ENCODE results near the gene NOVA1.
A peak's percentile ranks its signal among the peaks of the same experiment; 100 is the strongest.

NOVA1 gene

DNA sequence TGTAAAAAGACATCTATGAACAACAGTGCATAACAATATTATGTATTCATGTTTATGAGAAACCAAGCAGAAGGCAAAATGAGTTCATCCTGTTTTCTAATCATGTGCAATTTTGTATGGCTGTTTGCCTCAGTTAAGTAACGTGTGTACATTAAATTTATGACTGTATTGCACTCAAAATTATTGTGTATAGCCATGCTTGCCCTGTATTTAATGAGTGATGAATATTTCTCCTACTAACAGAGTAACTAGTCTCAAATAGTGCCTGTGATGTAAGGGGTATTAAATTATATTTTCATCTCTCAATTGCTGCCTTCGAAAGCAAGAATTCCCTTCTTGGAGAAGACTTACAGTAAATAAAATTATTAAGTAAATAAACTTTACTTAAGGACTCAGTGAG is 154.2 kb downstream of the NOVA1 start:
- in situ Hi-C loops (cut with HindIII; ENCODE audit: low sequenced_read_pairs) = no loop called here
- no peak overlapping the region for H3K4me3 ChIP-seq (ENCODE audit: low read depth, low read length)
- TF ChIP-seq, protein P1, sequence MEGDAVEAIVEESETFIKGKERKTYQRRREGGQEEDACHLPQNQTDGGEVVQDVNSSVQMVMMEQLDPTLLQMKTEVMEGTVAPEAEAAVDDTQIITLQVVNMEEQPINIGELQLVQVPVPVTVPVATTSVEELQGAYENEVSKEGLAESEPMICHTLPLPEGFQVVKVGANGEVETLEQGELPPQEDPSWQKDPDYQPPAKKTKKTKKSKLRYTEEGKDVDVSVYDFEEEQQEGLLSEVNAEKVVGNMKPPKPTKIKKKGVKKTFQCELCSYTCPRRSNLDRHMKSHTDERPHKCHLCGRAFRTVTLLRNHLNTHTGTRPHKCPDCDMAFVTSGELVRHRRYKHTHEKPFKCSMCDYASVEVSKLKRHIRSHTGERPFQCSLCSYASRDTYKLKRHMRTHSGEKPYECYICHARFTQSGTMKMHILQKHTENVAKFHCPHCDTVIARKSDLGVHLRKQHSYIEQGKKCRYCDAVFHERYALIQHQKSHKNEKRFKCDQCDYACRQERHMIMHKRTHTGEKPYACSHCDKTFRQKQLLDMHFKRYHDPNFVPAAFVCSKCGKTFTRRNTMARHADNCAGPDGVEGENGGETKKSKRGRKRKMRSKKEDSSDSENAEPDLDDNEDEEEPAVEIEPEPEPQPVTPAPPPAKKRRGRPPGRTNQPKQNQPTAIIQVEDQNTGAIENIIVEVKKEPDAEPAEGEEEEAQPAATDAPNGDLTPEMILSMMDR (IDR thresholded peaks at IDR 0.05; ENCODE audit: low read depth, low read length) = no peak
- no peak for DNase-seq (ENCODE audit: low read depth, low spot score)

DNA sequence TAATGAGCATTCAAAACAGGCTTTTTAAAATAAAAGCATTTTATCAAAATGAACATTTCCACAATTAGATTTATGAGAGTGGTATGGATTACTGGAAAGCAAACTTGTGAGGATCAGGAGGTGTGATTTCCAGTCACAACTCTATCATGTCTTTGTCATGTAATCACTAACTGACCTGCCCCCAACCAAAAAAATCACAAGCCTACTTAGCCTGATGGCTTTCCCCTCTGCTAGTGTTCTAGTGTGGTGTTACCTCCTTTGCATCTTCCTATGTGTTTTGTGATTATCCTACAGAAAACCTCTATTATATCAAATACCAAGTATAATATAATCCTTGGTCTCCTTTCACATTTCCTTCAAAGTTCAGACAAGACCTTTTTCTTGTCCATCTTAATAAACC is 168.6 kb downstream of the NOVA1 start:
- DNase-seq (ENCODE audit: low read depth, low spot score) = no peak
- TF ChIP-seq, protein P1 (IDR thresholded peaks at IDR 0.05; ENCODE audit: low read depth, low read length) = no peak
- no peak overlapping the region for H3K4me3 ChIP-seq (ENCODE audit: low read depth, low read length)
- in situ Hi-C loops (cut with HindIII; ENCODE audit: low sequenced_read_pairs) = no loop called here

DNA sequence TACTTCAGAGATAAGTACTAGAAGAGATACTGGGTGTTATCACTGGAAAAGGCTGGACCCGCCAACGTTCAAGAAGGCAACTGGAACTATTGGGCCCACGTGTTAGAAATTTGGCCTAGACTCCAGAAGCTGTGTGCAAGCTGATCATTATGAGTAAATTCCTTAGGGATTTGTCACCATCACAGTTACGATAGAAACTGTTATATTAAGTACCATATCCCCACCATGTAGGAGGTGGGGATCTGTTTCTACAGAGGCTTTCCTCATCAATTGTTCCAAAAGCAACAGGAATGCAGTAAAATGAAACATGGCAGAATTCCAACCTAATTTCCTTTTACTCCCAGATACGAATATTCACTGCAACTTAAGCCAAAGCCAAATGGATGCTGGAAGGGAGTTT is 170.7 kb downstream of the NOVA1 start:
- in situ Hi-C loops (cut with HindIII; ENCODE audit: low sequenced_read_pairs) = no loop called here
- H3K4me3 ChIP-seq (ENCODE audit: low read depth, low read length) = no peak overlapping the region
- TF ChIP-seq, protein P1 (IDR thresholded peaks at IDR 0.05; ENCODE audit: low read depth, low read length) = no peak
- peak; percentile 64 for DNase-seq (ENCODE audit: low read depth, low spot score)

GRCh38 chr14:26424537-26424936 is 173.3 kb downstream of the NOVA1 start:
- TF ChIP-seq, protein P1 (IDR thresholded peaks at IDR 0.05; ENCODE audit: low read depth, low read length) = no peak
- in situ Hi-C loops (cut with HindIII; ENCODE audit: low sequenced_read_pairs) = no loop called here
- no peak for DNase-seq (ENCODE audit: low read depth, low spot score)
- no peak overlapping the region for H3K4me3 ChIP-seq (ENCODE audit: low read depth, low read length)

DNA sequence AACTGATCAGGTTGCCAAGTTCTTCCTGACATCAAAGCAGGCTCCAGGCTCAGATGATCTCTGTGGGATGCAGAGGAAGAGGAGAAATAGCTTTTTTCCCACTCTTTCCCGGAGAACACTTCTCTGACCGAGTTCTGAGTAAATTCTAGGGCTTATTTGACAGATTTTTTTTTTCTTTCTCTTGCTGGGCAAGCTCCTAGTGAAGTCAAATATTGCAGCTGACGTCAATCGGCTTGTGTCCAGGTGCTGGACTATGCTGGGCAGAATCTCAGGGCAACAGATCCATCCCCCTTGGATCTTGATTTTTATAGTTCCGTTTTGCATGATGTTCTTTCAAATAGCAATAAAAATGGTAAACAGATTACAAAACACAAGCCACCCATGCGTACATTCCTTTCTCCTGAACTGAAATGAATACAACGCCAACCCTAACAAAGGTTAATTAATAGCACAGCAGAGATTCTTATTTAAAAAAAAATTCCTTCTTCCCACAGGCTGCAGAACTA is 182.2 kb downstream of the NOVA1 start:
- in situ Hi-C loops (cut with HindIII; ENCODE audit: low sequenced_read_pairs) = no loop called here
- DNase-seq (ENCODE audit: low read depth, low spot score) = peak; percentile 44
- H3K4me3 ChIP-seq (ENCODE audit: low read depth, low read length) = no peak overlapping the region
- TF ChIP-seq, protein P1 (IDR thresholded peaks at IDR 0.05; ENCODE audit: low read depth, low read length) = no peak

DNA sequence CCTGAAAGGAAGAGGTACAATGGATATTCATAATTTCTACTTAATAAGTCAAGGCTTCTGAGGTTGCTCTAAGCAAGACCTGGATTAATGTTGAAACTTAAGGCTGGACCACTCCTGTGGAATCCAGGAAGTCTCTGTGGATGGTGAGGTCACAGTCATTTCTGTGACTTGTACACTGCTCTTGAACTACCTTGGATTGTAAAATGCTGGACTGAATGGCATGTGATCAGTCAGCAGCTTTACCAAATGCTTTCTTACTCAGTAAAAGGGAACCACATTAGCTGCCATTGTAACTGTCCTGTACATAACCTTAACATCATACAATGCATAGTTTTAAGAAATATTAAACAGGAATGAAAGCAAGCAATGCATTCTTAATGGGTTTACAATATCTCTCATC is 182.9 kb downstream of the NOVA1 start:
- in situ Hi-C loops (cut with HindIII; ENCODE audit: low sequenced_read_pairs) = no loop called here
- TF ChIP-seq, protein P1 (IDR thresholded peaks at IDR 0.05; ENCODE audit: low read depth, low read length) = no peak
- no peak for DNase-seq (ENCODE audit: low read depth, low spot score)
- H3K4me3 ChIP-seq (ENCODE audit: low read depth, low read length) = no peak overlapping the region

- DNase-seq (ENCODE audit: low read depth, low spot score) = no peak
- H3K4me3 ChIP-seq (ENCODE audit: low read depth, low read length) = no peak overlapping the region
- in situ Hi-C loops (cut with HindIII; ENCODE audit: low sequenced_read_pairs) = no loop called here
- TF ChIP-seq, protein P1 (IDR thresholded peaks at IDR 0.05; ENCODE audit: low read depth, low read length) = no peak
Observed at GRCh38 chr14:26414103-26414502, 183.7 kb downstream of the NOVA1 start.

All from astrocyte of the spinal cord (primary cell).